ENCODE data around the gene S100A1. TPM values are rescaled to one million over a fixed set of nuclear protein-coding genes. Genes with fewer than 3 reads are reported as not detected.
"Not testable (repeated sequence)": the region's sequence is repeated elsewhere in the genome, so short reads cannot be mapped to it uniquely, and the experiment has no call there.

S100A1 gene
- total and polyA plus RNA-seq, 12 donors: 685 to 3,035 (median 2,343) TPM

DNA sequence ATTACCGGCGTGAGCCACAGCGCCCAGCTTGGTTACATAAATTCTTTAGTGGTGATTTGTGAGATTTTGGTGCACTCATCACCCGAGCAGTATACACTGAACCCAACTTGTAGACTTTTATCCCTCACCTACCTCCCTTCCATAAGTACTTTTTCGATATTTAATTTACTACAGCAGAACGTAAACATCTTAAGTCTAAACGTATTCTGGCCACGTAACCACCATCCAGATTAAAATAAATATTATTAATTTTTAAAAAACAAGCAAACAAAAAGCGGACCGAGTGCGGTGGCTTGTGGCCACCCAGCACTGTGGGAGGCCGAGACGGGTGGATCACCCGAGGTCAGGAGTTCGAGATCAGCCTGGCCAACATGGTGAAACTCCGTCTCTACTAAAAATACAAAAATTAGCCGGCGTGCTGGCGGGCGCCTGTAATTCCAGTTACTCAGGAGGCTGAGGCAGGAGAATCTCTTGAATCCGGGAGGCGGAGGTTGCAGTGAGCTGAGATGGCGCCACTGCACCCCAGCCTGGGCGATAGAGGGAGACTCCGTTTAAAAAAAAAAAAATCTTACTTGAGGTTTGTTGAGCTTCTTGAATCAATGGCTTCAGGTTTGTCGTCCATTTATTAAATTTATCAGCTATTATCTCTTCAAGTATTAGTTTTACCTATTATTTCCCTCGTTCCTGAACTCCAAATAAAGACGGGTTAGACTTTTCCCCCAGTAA, 43.6 kb downstream of the S100A1 start:
- Histone ChIP-seq H3K36me3 (peaks cover 4 to 31% (median 24%) of the 10 kb centered on the region in 9 donors), H3K4me3 (peak overlapping the region; percentile 24 to 92 (median 60)), H3K27ac (peak overlapping the region; percentile 1 to 88 (median 82)), H3K4me1 (peaks cover 0 to 30% (median 19%) of the 10 kb centered on the region in 9 donors)
- TF ChIP-seq, protein P1, sequence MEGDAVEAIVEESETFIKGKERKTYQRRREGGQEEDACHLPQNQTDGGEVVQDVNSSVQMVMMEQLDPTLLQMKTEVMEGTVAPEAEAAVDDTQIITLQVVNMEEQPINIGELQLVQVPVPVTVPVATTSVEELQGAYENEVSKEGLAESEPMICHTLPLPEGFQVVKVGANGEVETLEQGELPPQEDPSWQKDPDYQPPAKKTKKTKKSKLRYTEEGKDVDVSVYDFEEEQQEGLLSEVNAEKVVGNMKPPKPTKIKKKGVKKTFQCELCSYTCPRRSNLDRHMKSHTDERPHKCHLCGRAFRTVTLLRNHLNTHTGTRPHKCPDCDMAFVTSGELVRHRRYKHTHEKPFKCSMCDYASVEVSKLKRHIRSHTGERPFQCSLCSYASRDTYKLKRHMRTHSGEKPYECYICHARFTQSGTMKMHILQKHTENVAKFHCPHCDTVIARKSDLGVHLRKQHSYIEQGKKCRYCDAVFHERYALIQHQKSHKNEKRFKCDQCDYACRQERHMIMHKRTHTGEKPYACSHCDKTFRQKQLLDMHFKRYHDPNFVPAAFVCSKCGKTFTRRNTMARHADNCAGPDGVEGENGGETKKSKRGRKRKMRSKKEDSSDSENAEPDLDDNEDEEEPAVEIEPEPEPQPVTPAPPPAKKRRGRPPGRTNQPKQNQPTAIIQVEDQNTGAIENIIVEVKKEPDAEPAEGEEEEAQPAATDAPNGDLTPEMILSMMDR (IDR thresholded peaks at IDR 0.05): peak in 4 of 9 donors; percentile 13 to 30 (median 20)
- not testable (repeated sequence) for H3K27me3 ChIP-seq, H3K9me3 ChIP-seq
- 10 to 13% methylated on average over 28 of the region's 28 CpGs for WGBS, 2 donors
- intact Hi-C loops (cut with DNase I): loop anchor here in 5 of 10 donors (1.0 to 10.0 kb wide), 6 partner anchors 37 to 316 kb away; partner anchors contain the start of genes RAB13 (in 3 of the 5), CHTOP (in 1 of the 5), S100A1 (in 1 of the 5) and S100A13 (in 1 of the 5)
- DNase-seq (peak; percentile 19 to 42), ATAC-seq (peak in 6 of 8 donors; percentile 6 to 66 (median 46))

DNA sequence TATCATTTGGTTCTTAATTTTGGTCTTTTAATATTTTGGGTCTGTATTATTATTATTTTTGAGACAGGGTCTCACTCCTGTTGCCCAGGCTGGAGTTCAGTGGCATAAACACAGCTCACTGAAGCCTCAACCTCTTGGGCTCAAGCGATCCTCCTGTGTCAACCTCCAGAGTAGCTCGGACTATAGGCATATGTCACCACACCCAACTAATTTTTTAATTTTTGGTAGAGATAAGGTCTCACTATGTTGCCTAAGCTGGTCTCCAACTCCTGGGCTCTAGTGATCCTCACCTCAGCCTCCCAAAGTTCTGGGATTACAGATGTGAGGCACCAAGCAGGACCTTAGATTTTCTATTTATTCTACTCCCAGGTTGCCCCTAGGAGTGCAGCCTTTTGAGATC, 45.3 kb downstream of the S100A1 start:
- H3K27me3 ChIP-seq: peaks cover 0 to 13% (median 7%) of the 10 kb centered on the region in 7 donors
- no peak for DNase-seq
- peaks cover 6 to 42% (median 27%) of the 10 kb centered on the region in 9 donors for H3K4me1 ChIP-seq
- no peak for ATAC-seq
- intact Hi-C loops (cut with DNase I): loop anchor here in 4 of 10 donors (5.0 to 10.0 kb wide), 4 partner anchors 46 to 314 kb away; partner anchors contain the start of genes RAB13 (in 3 of the 4), S100A1 (in 1 of the 4) and S100A13 (in 1 of the 4)
- no peak overlapping the region for H3K27ac ChIP-seq
- TF ChIP-seq, protein P1 (IDR thresholded peaks at IDR 0.05): no peak
- WGBS, 2 donors: 92 to 93% methylated on average over 2 of the region's 2 CpGs
- H3K36me3 ChIP-seq: peaks cover 0 to 14% (median 7%) of the 10 kb centered on the region in 9 donors
- no peaks in the 10 kb centered on the region for H3K9me3 ChIP-seq
- H3K4me3 ChIP-seq: no peak overlapping the region

DNA sequence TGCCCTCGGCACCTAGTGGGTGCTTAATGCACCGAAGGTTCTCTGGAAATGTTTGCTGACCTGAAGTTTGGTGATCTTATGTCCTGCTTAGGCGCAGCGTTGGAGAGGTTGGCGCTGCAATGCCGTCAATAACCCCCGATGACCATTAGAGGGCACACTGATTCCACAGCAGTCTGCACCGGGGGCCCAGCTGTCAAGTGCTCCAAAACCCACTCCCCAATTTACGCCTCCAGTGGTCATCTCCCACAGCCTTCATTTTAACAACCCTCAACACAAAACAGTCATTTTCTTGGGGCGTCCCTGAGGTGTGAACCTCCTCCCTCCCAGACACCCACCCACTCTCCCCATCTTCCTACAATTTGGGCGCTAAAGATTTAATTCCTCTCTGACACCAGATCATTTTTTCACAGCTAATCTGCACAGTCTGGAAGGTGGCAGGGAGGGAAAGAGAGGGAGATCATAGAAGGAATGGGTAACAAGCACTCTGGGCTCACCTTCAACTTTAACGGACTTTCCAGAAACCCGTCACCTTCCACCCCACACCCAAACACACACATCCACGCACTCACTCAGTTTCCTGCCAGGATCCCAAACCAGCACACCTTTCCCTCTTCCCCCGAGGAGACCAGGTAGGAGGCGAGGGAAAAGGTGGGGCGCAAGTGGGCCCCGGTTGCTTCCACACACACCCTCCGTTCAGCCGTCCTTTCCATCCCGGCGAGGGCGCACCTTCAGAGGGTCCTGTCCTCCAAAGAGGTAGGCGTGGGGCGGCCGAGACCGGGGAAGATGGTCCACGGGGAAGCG, 49.7 kb downstream of the S100A1 start:
- intact Hi-C loops (cut with DNase I): loop anchor here (1.0 to 10.0 kb wide), 15 partner anchors 69 to 309 kb away; partner anchors contain the start of gene RAB13 (in 9 of the 10)
- Histone ChIP-seq H3K4me1 (peaks cover 8 to 28% (median 22%) of the 10 kb centered on the region in 9 donors), H3K27ac (peak overlapping the region; percentile 44 to 85 (median 78)), H3K9me3 (no peaks in the 10 kb centered on the region), H3K4me3 (peak overlapping the region; percentile 48 to 73 (median 66)), H3K27me3 (peaks cover 9 to 41% (median 19%) of the 10 kb centered on the region in 7 donors), H3K36me3 (peaks cover 0 to 13% (median 0%) of the 10 kb centered on the region in 9 donors)
- DNase-seq (peak; percentile 40 to 54), ATAC-seq (peak; percentile 52 to 87 (median 76))
- TF ChIP-seq, protein P1 (IDR thresholded peaks at IDR 0.05): peak; percentile 79 to 96 (median 93)
- 2% methylated on average over 29 of the region's 29 CpGs for WGBS, 2 donors
